GM18858 (cell line): ENCODE data around the gene INSM1.
"Not testable (repeated sequence)": the region's sequence is repeated elsewhere in the genome, so short reads cannot be mapped to it uniquely, and the experiment has no call there.

Source experiments
- ATAC-seq: cut with Tn5 transposase; IDR thresholded peaks from one replicate; pipeline ENCODE4 v1.9.1; 2021; ENCODE audit not compliant: unreplicated experiment

The INSM1 gene, protein sequence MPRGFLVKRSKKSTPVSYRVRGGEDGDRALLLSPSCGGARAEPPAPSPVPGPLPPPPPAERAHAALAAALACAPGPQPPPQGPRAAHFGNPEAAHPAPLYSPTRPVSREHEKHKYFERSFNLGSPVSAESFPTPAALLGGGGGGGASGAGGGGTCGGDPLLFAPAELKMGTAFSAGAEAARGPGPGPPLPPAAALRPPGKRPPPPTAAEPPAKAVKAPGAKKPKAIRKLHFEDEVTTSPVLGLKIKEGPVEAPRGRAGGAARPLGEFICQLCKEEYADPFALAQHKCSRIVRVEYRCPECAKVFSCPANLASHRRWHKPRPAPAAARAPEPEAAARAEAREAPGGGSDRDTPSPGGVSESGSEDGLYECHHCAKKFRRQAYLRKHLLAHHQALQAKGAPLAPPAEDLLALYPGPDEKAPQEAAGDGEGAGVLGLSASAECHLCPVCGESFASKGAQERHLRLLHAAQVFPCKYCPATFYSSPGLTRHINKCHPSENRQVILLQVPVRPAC

DNA sequence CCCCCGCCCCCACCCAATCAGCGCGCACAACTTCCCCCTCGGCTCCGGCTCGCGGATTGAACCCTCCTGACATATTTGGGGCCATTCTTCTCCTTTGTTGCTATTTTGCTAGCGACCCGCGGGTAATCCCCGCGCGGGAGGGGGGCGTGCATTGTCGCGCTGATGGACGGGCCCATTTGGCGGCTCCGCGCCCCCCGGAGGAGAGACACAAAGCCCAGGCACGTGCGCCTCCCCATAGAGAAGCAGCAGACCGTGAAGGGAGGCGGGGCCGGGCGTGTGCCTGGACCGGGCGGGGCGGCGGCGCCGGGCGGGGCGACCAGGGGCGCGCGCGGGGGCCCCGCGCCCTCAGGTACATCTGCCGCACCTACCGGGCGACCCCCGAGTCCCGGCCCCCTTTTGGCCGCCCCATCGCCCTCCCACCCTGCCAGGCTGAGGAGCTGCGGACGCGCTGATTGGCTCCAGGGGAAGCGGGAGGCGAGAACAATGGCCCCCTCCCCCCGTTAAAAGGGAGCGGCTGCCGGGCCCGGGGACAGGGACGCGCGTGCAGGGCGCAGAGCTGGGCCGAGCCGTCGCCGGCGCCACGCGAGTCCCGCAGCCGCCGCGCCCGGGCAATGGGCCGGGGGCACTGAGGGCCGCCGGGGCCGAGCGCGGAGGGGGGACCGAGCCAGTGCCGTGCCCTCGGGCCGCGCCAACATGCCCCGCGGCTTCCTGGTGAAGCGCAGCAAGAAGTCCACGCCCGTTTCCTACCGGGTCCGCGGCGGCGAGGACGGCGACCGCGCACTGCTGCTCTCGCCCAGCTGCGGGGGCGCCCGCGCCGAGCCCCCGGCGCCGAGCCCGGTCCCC lies at the start of gene INSM1:
INSM1 (plus strand) TSS at position 530 of the 843 bp plus-strand sequence; CDS start at position 694, 164 bp downstream.
- no peak for ATAC-seq

DNA sequence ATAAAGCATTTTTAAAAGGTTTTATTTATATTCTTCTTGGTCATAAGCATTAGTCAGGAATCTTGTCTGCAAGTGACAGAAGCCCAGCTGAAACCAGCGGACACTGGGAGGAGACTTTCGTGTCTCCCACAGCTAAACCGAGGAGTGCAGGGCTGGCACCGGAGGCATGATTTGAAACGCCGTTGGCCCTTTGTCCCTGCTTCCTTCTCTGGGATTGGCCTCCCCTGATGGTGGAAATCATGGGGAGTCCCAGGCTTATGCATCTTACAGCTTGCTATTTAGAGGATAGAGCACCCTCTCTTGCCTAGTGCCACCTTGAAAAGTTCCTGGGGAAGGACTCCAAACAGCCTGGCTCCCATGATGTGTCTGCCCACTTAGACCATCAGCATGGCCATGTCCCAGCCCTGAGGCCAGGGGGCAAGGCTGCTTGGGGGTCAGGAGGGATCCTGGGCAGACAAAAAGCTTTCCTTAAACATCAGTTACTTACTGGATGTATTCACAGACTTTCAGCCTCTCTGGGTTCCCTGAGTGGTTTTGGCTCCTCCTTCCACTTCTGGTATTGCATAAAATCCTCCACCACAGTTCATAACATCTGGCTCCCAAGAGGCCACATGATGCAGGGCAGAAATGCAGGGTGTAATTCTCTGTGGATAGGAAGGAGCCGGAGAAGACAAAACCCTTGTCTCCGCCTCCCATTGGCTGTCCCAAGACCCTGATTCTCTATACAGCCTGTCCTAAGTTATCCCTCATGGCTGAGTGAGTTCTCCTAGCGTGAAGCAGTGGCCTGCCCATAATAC lies 49.3 kb upstream of the INSM1 start:
- no peak for ATAC-seq

DNA sequence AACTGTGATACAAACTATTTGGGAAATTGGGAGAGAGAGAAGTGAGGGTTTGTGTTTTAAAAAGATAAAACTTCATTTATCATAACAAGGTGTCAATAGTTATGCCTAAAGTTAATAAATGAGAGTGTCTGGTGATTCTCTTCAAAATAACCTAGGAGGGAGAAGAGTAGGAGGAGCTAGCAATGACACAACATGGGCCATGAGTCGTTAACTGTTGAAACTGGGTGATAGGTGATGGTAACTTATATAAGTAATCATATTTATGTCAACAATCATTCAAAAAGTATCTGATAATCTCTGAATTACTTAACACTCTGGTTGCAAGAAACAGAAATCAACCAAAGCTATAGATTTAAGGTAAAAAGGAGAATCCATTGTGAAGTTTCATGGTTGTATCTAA lies 46.8 kb upstream of the INSM1 start:
- no peak for ATAC-seq

DNA sequence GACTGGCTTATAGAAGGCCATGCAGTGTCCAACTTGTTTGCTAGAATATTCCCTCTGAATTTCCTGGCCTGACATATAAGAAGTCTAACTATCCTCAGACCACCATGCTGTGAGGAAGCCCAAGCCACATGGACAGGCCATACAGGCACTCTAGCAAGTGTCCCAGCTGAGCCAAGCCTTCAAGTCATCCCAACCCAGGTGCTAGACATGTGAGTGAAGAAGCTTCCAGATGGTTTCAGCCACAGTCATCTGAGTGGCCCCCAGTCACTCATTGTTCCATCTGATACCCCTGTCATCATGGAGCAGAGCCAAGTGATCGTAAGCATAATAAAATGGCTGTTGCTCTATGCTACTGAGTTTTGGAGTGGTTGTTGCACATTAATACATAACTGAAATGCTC lies 46.0 kb upstream of the INSM1 start:
- ATAC-seq, result no peak

DNA sequence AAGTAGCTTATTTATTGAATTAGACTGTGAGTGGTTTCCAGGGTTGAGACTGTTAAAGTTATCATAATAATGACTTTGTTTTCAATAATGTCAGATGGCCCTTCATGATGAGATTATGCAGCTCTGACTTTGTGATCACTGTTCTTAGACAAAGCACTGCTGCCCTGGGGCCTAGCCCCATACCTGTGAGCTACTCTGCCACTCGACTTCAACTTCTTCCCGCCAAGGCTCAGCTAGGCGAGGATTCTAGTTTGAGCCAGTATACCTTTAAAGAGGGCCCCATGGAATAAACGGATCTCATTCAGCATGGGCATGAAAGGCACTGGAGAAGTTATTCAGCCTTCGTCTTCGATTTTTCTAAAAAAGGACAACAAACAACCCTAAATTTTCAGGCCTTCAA lies 45.0 kb upstream of the INSM1 start:
- no peak for ATAC-seq

DNA sequence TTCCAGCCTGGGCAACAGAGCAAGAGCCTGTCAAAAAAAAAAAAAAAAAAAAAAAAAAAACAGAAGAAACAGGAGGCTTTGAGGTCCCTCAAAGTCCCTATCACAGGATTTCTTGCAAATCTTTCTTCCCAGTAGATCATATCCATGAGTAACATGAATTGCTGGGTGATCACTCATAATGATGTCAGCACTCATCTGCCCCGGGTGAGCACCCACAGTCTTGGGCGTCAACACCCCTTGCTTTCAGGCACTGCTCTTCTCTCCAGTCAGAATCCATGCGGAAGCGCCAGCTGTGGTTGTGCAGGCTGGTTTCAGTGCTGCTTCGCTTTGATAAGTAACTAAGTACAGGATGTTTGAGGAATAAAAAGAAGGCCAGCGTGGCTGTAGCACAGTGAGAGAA lies 40.2 kb upstream of the INSM1 start:
- ATAC-seq, result no peak

DNA sequence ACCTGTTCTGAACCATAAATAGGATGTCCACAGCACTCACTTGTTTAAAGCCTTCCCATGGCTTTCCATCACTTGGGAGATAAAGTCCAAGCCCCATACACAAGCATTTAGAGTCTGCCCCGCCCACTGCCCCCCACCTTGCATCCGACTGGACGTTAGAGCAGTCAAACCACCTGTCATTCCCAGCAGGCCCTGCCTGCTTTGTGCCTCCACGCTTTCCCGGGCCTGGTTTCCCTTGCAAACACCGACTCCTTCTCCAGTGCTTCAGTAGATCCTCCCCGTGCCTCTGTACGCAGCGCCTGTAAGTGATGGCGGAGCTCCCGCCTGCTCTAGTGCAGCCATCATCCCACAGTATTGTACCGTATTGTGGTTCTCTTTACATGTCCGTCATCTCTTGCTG lies 38.3 kb upstream of the INSM1 start:
- ATAC-seq, result no peak

DNA sequence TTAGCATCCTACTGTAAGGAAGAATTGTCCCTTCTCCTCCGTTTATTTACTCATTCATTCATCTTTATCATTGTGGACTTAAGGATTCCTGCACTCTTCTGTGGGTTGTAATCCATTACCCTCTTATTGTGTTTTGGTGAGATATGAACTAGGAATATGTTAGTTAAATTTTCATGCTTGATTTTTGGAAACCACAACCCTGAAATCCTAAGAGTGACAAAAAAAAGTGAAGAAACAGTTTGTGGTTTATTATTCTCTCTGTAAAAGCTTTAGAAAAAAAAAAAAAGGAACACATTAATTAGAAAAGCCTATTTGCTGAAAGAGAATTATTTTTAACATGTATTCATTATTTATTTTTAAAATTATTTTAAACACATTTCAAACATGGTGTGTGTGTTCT lies 36.7 kb upstream of the INSM1 start:
- ATAC-seq, result no peak

DNA sequence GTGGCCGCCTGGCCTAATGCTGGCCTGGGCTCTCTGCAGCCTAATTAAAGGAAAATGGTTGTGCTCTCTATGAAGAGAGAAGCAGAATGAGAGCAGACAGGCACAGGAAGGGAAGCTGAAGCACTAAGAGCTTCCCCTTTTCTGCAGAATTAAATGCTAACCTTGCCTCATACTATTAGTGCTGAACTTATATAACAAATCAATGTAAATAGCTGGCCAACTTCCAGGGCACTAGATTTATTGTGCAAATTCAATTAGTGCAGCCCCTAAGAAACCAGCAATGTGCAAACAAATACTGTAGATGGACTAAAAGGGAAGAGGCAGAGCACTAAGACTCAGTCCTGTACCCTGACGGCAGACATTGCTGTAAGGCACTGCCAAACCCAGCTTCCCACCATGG lies 36.1 kb upstream of the INSM1 start:
- ATAC-seq, result no peak

DNA sequence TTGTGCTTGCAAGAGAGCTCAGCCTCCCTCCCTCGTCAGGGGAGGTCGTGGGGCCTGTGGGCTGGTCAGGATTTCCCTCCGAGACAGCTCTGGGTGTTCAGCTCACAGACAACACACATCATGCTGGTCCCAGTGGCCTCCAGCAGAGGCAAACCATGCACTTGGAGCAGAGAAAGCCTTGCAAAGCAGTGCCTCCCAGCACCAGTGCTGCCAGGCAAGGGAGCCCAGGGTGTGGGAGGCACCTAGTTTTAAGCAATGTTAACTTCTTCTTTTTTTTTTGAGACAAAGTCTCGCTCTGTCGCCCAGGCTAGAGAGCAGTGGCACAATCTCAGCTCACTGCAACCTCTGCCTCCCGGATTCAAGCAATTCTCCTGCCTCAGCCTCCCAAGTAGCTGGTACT lies 34.0 kb upstream of the INSM1 start:
- no peak for ATAC-seq

DNA sequence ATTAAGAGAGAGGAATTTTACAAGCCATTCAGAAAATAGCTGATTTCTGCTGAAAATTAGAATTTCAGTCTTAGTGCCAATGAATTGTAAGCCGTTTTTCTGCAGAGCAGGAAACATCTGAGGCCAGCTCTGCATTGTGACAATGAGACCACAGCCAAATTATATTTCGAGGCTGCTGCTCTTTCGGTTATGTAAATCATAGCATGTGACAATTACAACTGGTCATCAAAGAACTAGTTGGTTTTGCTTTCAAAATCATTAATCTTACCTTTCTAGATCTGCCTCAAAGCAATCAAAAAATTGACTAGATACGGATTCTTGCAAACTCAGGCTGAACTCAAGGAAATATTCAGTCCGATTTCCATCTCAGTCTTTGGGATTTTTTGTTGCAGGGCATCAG lies 33.4 kb upstream of the INSM1 start:
- peak; percentile 87 for ATAC-seq

DNA sequence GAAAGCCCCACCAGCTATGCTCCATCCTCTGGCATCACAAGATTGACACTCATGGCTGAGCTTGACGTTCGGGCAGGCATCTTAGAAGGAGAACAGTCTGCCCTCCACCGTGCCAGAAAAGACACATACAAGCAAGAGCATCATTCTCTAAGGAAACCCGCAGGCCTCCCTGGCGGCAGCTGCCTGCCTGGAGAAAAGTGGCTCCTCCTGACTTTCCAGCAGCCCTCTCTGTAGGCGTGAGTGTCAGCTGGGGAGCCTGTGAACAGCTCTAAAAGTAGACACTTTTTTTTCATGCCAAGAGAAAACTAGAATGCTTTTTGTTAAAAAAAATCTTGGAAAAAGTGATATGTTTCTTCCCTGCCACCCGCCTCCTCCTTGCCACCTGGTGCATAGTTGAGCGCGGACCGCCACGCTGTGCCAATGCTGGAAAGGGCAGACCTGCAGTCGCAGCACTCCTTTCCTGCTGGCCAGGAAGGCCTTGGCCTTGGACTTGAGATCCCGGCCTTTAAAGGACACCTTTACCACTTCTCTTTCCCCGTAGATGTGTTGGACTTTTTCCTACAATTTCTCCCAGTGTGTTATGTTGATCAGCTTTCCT lies 29.7 kb upstream of the INSM1 start:
- ATAC-seq, result no peak

DNA sequence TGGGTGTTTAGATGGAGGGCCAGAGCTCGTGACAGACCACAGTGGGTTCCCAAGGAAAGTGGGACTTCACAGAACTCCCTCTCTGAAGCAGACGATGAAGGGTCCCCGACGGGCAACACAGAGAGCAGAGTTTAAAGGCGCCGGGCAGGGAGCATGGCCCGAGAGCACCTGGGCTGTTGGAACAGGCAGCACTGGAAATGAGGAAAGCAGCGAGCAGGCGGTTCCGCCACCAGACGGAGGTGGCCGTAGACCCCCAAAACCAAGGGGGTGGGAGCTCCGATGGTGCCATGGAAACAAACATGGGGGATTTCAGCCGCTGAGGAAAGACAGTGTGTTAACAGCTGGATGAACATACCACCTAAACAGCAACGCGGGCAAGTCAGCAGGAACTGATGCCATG lies 27.5 kb upstream of the INSM1 start:
- no peak for ATAC-seq

DNA sequence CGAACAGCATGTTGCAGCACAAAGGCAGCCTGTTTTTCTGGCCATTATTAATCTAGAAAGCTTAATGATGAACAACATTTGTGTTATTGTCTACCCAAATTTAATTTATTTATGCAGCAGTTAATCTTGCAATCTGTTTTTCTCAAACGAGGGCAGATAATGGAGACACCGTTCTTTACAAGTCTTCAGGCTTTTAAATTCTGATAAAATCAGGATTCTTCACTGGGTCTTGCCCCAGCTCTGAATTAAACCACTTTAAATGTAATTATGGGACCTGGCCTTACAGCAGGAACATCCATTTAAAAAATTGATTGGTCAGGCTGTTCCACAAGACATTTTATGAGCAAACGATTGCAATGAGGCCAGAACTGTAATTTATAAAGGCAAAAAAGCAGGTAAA lies 26.5 kb upstream of the INSM1 start:
- no peak for ATAC-seq

DNA sequence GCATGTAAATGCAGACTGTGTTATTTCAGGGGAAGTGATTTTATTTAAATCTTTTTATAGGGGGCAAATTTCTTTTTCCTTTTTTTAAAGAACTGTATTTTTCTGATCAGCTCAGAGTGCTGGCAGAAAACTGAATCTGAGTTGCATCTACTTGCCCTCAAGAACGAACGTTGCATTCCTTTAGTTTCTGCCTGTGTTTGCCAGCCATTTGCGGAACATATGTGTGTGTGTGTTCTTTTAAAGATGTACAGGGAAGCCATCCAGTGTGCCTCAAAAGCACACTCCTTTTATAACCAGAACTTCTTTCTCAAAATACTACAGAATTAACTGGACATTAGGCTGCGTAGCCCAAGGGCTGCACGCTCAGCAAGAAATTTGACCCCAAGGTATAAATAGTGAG lies 25.8 kb upstream of the INSM1 start:
- no peak for ATAC-seq

DNA sequence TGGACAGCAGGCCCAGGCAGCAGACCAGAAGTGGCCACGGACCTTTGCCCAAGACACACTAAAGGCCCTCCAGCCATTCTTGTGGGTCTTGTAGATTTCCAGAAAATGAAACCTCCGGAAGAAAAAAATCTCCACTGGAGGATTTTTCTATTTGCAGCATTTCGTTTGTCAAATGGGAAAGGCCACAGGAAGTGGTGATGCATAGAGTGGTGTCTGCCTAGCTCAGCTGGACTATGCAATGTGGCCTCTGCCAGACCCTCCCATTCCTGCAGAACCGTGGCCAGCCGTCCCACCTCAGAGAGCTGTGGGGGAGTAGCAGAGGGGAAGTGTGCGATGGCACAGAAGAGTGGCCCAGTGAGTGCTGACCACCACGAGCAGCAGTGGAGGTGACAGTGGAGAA lies 24.0 kb upstream of the INSM1 start:
- no peak for ATAC-seq

DNA sequence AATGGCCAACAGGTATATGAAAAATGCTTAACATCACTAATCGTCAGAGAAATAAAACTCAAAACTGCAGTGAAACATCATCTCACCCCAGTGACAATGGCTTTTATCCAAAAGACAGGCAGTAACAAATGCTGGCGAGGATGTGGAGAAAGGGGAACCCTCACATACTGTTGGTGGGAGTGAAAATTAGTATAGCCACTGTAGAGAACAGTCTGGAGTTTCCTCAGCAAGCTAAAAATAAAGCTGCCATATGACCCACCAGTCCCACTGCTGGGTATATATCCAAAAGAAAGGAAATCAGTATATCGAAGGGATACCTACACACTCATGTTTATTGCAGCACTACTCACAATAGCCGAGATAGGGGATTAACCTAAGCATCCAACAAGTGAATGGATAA lies 23.4 kb upstream of the INSM1 start:
- no peak for ATAC-seq

DNA sequence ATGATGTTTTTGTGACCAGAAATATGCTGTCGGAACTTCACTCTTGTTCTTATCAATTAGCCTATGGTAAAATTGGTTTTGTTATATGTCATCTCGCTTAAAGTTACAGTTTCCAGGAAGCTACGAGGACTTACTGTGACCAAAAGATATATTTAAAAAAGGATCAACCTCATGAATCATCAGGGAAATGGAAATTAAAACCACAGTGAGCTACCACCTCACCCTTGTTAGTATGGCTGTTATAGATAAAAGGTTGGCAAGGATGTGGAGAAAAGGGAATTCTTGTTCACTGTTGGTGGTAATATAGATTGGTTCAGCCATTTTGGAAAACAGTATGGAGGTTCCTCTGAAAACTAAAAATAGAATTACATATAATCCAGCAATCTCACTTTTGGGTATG lies 14.3 kb upstream of the INSM1 start:
- ATAC-seq, result no peak

DNA sequence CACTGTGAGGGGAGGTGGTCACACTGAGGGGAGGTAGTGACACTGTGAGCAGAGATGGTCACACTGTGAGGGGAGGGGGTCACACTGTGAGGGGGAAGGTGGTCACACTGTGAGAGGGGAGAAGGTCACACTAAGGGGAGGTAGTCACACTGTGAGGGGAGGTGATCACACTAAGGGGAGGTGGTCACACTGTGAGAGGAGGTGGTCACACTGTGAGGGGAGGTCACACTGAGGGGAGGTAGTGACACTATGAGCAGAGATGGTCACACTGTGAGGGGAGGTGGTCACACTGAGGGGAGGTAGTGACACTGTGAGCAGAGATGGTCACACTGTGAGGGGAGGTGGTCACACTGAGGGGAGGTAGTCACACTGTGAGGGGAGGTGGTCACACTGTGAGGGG lies 12.4 kb upstream of the INSM1 start:
- ATAC-seq, result not testable (repeated sequence)

DNA sequence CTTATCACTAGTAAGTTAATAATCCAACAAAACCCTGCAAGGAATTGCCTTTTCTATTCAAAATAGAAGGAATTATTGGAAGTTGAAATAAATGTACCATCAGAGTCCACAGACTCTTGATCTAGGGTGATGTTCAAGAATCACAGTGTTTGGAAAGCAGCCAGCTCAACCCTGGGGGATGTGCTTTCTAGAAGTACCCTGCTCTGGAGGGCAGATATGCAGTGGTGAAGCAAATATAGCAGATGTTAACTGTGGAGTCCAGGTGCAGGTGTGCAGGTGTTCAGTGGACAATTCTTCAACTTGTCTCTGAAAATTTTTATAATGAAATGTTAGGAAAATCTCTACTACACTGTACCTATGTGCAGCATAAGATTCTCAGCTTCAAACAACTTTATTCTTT lies 9.1 kb upstream of the INSM1 start:
- ATAC-seq, result no peak

DNA sequence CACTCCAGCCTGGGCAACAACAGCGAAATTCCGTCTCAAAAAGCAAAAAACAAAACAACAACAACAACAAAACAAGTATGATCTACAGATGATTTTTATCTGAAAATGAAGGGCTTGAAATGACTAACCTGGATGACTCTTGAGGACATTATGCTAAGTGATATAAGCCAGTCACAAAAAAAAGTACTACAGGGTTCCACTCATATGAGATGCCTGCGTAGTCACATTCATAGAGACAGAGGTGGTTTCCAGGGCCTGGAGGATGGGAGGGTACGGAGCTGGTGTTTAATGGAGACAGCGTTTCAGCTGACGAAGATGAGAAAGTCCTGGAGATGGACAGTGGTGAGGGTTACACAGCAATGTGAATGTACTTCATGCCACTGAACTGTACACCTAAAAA lies 8.3 kb upstream of the INSM1 start:
- ATAC-seq, result no peak
